Caco-2 (cell line): Measurements from ENCODE around the gene KCTD1. TPM values are rescaled to one million over a fixed set of nuclear protein-coding genes. Genes with fewer than 3 reads are reported as not detected.

Experiments
- BruUV-seq: library from RNA; stranded (reverse); fragments of 400-500 nt; replicated peaks from 2 replicates; lab custom pipeline; 2021; lab: Mats Ljungman, UMichigan
- CTCF ChIA-PET: fragments of 300-600 bp; sonication (Branson Sonifier 250); formaldehyde crosslinking; loops from one replicate; lab custom pipeline; 2022; ENCODE audit warnings: antibody characterized with exemption; lab: Charles Lee
- POLR2A ChIA-PET: fragments of 300-600 bp; sonication (Branson Sonifier 250); formaldehyde crosslinking; loops from one replicate; lab custom pipeline; 2022; ENCODE audit warnings: antibody characterized with exemption; lab: Charles Lee
- DNase-seq, 2 experiments: peaks; one replicate each; pipeline versions ENCODE4 v3.0.0 to v3.0.0-alpha.2; 2020 to 2022
- H3K27me3 ChIP-seq: replicated peaks from 2 replicates; pipeline ENCODE4 v1.6.0; 2011; ENCODE audit warnings: low read length; ENCODE audit not compliant: control insufficient read depth, insufficient read depth
- H3K36me3 ChIP-seq: 2 replicates; pipeline ENCODE4 v1.5.1; 2011; ENCODE audit warnings: low read length; ENCODE audit not compliant: control insufficient read depth, insufficient read depth
- H3K4me1 ChIP-seq: fragments of 250-450 bp; sonication (Bioruptor Pico); 2 replicates; pipeline ENCODE4 v1.5.1; 2020; ENCODE audit warnings: mild to moderate bottlenecking
- H3K4me3 ChIP-seq: 2 replicates; pipeline ENCODE4 v1.5.1; 2011; ENCODE audit warnings: low read depth, mild to moderate bottlenecking, control low read depth, low read length
- H3K9me3 ChIP-seq: fragments of 250-450 bp; sonication (Bioruptor Pico); 2 replicates; pipeline ENCODE4 v1.5.1; 2020; ENCODE audit warnings: mild to moderate bottlenecking, moderate library complexity
- H3K27ac Mint-ChIP-seq: one replicate; pipeline ENCODE4 v1.8.0; 2022; ENCODE audit warnings: mixed read lengths; ENCODE audit not compliant: unreplicated experiment
- H3K27me3 Mint-ChIP-seq: one replicate; pipeline ENCODE4 v1.8.0; 2022; ENCODE audit warnings: mixed read lengths; ENCODE audit not compliant: insufficient read depth, unreplicated experiment
- H3K36me3 Mint-ChIP-seq: one replicate; pipeline ENCODE4 v1.8.0; 2022; ENCODE audit warnings: mild to moderate bottlenecking, mixed read lengths; ENCODE audit not compliant: insufficient read depth, unreplicated experiment
- H3K4me1 Mint-ChIP-seq: one replicate; pipeline ENCODE4 v1.8.0; 2022; ENCODE audit warnings: low read depth, mixed read lengths; ENCODE audit not compliant: unreplicated experiment
- H3K4me3 Mint-ChIP-seq: one replicate; pipeline ENCODE4 v1.8.0; 2022; ENCODE audit warnings: mild to moderate bottlenecking, moderate library complexity, mixed read lengths; ENCODE audit not compliant: unreplicated experiment
- H3K9me3 Mint-ChIP-seq: one replicate; pipeline ENCODE4 v1.8.0; 2022; ENCODE audit warnings: mixed read lengths; ENCODE audit not compliant: unreplicated experiment
- intact Hi-C: fragments of 100-400 bp; cut with micrococcal nuclease; formaldehyde crosslinking; loops from one replicate; pipeline ENCODE4 v1.10.0; 2022; ENCODE audit not compliant: unreplicated experiment
- total RNA-seq: library from RNA; stranded (reverse); gene quantifications from 2 replicates; pipeline ENCODE4 v1.2.3, GENCODE V29; 2022
- TF ChIP-seq, protein P1 (sequence below), 2 experiments: fragments of 200-600 bp in 1 of 2; IDR thresholded peaks; 1 replicate in 1 of 2; 2 replicates in 1 of 2; pipeline versions ENCODE4 v1.5.1 to v1.8.0; 2011 to 2022; ENCODE audit warnings: antibody characterized with exemption in 1 of 2, control low read depth in 1 of 2, inconsistent platforms in 1 of 2, low read depth in 1 of 2, low read length in 1 of 2, mild to moderate bottlenecking in 1 of 2, moderate library complexity in 1 of 2; ENCODE audit not compliant: insufficient read depth in 1 of 2, severe bottlenecking in 1 of 2, unreplicated experiment in 1 of 2

KCTD1 gene
- total RNA-seq, 1 experiment from 2014 or later: 5.7 TPM

DNA sequence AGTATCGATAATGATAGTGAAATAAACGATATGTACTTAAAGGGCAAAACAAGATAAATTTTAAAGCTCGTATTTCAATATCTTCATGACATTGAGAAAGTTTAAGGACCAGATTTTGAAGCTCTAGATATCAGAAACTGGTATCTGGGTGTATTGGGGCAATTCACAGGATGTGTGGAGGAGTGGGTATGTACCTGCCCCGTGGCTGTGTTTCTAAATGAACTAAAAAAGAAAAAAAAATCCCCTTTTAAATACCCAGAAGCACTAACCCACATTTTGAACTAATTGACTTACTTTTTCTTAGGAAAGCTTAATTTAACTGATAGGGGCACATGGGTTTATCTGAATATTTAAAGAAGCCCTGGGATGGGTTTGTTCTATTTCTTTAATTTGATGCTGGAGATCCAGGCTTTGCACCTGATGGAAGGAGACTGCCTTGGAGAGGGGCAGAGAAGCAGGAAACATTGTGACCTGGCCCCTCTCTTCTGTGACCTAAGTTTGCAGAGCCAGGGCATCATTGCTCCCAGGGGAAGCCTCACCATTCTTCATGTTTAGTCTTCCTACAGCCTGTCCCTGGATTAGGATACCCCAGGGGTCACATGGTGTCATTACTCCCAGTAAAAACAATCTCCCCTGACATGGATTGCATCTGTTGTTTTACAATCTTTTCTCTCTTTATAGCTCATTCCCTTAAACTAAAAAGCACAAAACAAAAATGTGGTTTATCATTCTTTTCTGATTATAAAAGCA is 7.6 kb upstream of the KCTD1 start:
- Mint-ChIP-seq H3K27ac (no peak overlapping the region), H3K4me3 (no peak overlapping the region), H3K36me3 (no peaks in the 10 kb centered on the region), H3K9me3 (no peaks in the 10 kb centered on the region), H3K27me3 (peaks cover 13% of the 10 kb centered on the region), H3K4me1 (no peaks in the 10 kb centered on the region)
- no TSS peak for BruUV-seq
- TF ChIP-seq, protein P1, sequence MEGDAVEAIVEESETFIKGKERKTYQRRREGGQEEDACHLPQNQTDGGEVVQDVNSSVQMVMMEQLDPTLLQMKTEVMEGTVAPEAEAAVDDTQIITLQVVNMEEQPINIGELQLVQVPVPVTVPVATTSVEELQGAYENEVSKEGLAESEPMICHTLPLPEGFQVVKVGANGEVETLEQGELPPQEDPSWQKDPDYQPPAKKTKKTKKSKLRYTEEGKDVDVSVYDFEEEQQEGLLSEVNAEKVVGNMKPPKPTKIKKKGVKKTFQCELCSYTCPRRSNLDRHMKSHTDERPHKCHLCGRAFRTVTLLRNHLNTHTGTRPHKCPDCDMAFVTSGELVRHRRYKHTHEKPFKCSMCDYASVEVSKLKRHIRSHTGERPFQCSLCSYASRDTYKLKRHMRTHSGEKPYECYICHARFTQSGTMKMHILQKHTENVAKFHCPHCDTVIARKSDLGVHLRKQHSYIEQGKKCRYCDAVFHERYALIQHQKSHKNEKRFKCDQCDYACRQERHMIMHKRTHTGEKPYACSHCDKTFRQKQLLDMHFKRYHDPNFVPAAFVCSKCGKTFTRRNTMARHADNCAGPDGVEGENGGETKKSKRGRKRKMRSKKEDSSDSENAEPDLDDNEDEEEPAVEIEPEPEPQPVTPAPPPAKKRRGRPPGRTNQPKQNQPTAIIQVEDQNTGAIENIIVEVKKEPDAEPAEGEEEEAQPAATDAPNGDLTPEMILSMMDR (IDR thresholded peaks at IDR 0.05; ENCODE audit: insufficient read depth in 1 of 2, low read depth in 1 of 2, low read length in 1 of 2, severe bottlenecking in 1 of 2, unreplicated experiment in 1 of 2): no peak
- H3K4me3 ChIP-seq: no peak overlapping the region
- intact Hi-C loops: no loop called here
- no peaks in the 10 kb centered on the region for H3K36me3 ChIP-seq
- ChIA-PET POLR2A (no interaction called here), CTCF (no interaction called here)
- no peaks in the 10 kb centered on the region for H3K27me3 ChIP-seq
- DNase-seq: no peak
- no peaks in the 10 kb centered on the region for H3K4me1 ChIP-seq
- H3K9me3 ChIP-seq: no peaks in the 10 kb centered on the region

DNA sequence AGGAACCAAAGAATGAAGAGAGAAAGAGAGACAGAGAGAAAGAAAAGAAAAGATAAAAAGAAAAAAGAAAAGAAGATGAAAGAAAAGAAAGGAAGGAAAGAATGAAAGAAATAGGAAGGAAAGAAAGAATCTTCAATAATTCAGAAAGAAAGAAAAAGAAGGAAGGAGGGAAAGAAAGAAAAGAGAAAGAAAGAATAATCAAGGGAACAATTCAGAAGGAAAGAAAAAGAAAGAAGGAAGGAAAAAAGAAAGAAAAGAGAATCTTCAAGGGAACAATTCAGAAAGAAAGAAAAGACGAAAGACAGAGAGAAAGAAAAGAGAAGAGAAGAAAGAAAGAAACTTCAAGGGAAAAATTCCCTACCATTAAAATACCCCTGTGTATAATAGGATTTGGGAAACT is 5.6 kb upstream of the KCTD1 start:
- no peak for DNase-seq
- POLR2A ChIA-PET: no interaction called here
- no peaks in the 10 kb centered on the region for H3K4me1 Mint-ChIP-seq
- H3K9me3 Mint-ChIP-seq: no peaks in the 10 kb centered on the region
- intact Hi-C loops: no loop called here
- H3K27me3 Mint-ChIP-seq: peaks cover 13% of the 10 kb centered on the region
- no peaks in the 10 kb centered on the region for H3K36me3 ChIP-seq
- CTCF ChIA-PET: no interaction called here
- H3K4me3 Mint-ChIP-seq: no peak overlapping the region
- H3K9me3 ChIP-seq: no peaks in the 10 kb centered on the region
- H3K4me3 ChIP-seq: no peak overlapping the region
- H3K36me3 Mint-ChIP-seq: no peaks in the 10 kb centered on the region
- no peak overlapping the region for H3K27ac Mint-ChIP-seq
- no TSS peak for BruUV-seq
- TF ChIP-seq, protein P1 (IDR thresholded peaks at IDR 0.05; ENCODE audit: insufficient read depth in 1 of 2, low read depth in 1 of 2, low read length in 1 of 2, severe bottlenecking in 1 of 2, unreplicated experiment in 1 of 2): no peak
- no peaks in the 10 kb centered on the region; the same call in 1 of the 2 replicates for H3K27me3 ChIP-seq
- H3K4me1 ChIP-seq: no peaks in the 10 kb centered on the region

DNA sequence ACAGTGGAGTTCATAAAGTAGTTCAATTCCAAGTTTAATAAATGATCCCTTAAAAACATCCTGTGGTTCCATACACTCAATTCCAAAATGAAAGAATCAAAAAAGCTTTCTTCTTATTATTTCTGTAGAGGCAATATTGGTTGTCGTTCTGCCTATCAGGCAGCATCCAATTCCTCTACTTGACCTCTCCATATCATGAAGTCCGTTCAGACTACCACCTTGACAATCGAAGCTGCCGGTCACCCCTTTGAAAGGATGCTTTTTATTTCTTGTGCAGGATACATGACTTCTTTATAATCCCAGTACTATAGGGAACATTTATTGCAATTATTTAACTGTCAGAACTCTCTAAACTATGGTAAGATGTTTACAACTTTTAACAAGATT is 3.3 kb upstream of the KCTD1 start:
- peak overlapping the region; percentile 75 for H3K4me3 Mint-ChIP-seq
- POLR2A ChIA-PET: no interaction called here
- no peak overlapping the region for H3K27ac Mint-ChIP-seq
- no peaks in the 10 kb centered on the region for H3K4me1 ChIP-seq
- CTCF ChIA-PET: no interaction called here
- H3K4me1 Mint-ChIP-seq: no peaks in the 10 kb centered on the region
- H3K9me3 ChIP-seq: no peaks in the 10 kb centered on the region
- no TSS peak for BruUV-seq
- no peak overlapping the region for H3K4me3 ChIP-seq
- no peaks in the 10 kb centered on the region for H3K36me3 Mint-ChIP-seq
- no peaks in the 10 kb centered on the region for H3K9me3 Mint-ChIP-seq
- intact Hi-C loops: no loop called here
- TF ChIP-seq, protein P1 (IDR thresholded peaks at IDR 0.05; ENCODE audit: insufficient read depth in 1 of 2, low read depth in 1 of 2, low read length in 1 of 2, severe bottlenecking in 1 of 2, unreplicated experiment in 1 of 2): no peak
- no peaks in the 10 kb centered on the region; the same call in 1 of the 2 replicates for H3K27me3 ChIP-seq
- H3K36me3 ChIP-seq: no peaks in the 10 kb centered on the region
- no peak for DNase-seq
- peaks cover 13% of the 10 kb centered on the region for H3K27me3 Mint-ChIP-seq
